Measurements from ENCODE around the gene ARHGAP24. TPM values are rescaled to one million over a fixed set of nuclear protein-coding genes. Genes with fewer than 3 reads are reported as not detected.

ARHGAP24 gene
- total and polyA plus RNA-seq, 10 of the 15 experiments (the other 5 are each of a cell fraction or from before 2014, with no cell fraction given): 0.10 to 4.2 (median 0.52) TPM

GRCh38 chr4:85860066-85860740, 385.3 kb downstream of the ARHGAP24 start:
- no peak overlapping the region for H2AFZ ChIP-seq (ENCODE audit: control insufficient read depth, low read depth, low read length)
- no peak overlapping the region for H3K27ac ChIP-seq (ENCODE audit: control insufficient read depth, insufficient read depth)
- no peaks in the 10 kb centered on the region for H3K27me3 ChIP-seq (replicated peaks in 1 of 2; ENCODE audit: control insufficient read depth in 2 of 2, insufficient read depth in 2 of 2, low read length in 1 of 2)
- ChIA-PET RAD21 (ENCODE audit: unreplicated experiment) (no interaction called here), POLR2A (no interaction called here), SMC1A (ENCODE audit: uncharacterized antibody, unreplicated experiment) (no interaction called here), CTCF (interaction anchor here (0.6 kb wide), 1 partner anchor 878 kb away, joined by 3 read pairs; no protein-coding TSS in a partner anchor)
- no peaks in the 10 kb centered on the region for H3K36me3 ChIP-seq (ENCODE audit: control insufficient read depth in 2 of 2, insufficient read depth in 2 of 2, low read length in 1 of 2)
- H3K4me1 ChIP-seq (ENCODE audit: control insufficient read depth, insufficient read depth, low read length): no peaks in the 10 kb centered on the region
- intact Hi-C loops (cut with micrococcal nuclease; ENCODE audit: unreplicated experiment) (no loop called here), in situ Hi-C loops (cut with MboI) (no loop called here)
- no peak for ATAC-seq
- WGBS (ENCODE audit: insufficient coverage, insufficient replicate concordance, low lambda C conversion rate, missing lambda C conversion rate): 25% methylated on average over 6 of the region's 6 CpGs
- H4K20me1 ChIP-seq (ENCODE audit: control insufficient read depth, insufficient read depth): no peaks in the 10 kb centered on the region
- no peak overlapping the region for H3K4me2 ChIP-seq (ENCODE audit: control insufficient read depth, insufficient read depth)
- FAIRE-seq: no peak
- no peaks in the 10 kb centered on the region for H3K9me3 ChIP-seq (replicated peaks; ENCODE audit: control insufficient read depth, insufficient read depth, low read length)
- H3K9ac ChIP-seq (ENCODE audit: control insufficient read depth, insufficient read depth, low read length): no peak overlapping the region
- no peak overlapping the region for H3K4me3 ChIP-seq
- BruUV-seq (replicated peaks): no TSS peak
- TF ChIP-seq SIX5 (IDR thresholded peaks at IDR 0.05; ENCODE audit: low read depth, low read length, severe bottlenecking) (no peak), ELK1 (IDR thresholded peaks at IDR 0.05; ENCODE audit: low read depth, low read length) (no peak), IKZF1 (conservative IDR thresholded peaks at IDR 0.05) (no peak), KAT2A (conservative IDR thresholded peaks at IDR 0.05; ENCODE audit: control insufficient read depth, low read depth, low read length) (no peak), ZNF217 (IDR thresholded peaks at IDR 0.05) (no peak)
- TF ChIP-seq, protein P1, sequence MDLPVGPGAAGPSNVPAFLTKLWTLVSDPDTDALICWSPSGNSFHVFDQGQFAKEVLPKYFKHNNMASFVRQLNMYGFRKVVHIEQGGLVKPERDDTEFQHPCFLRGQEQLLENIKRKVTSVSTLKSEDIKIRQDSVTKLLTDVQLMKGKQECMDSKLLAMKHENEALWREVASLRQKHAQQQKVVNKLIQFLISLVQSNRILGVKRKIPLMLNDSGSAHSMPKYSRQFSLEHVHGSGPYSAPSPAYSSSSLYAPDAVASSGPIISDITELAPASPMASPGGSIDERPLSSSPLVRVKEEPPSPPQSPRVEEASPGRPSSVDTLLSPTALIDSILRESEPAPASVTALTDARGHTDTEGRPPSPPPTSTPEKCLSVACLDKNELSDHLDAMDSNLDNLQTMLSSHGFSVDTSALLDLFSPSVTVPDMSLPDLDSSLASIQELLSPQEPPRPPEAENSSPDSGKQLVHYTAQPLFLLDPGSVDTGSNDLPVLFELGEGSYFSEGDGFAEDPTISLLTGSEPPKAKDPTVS (IDR thresholded peaks at IDR 0.05; ENCODE audit: low read depth, low read length): no peak
- H3K79me2 ChIP-seq (ENCODE audit: control insufficient read depth, insufficient read depth, low read length): no peaks in the 10 kb centered on the region
- DNase-seq (ENCODE audit: low read depth, low spot score): no peak
